Neural progenitor cell (in vitro differentiated cells): ENCODE results near the gene TPGS2. TPM values are rescaled to one million over a fixed set of nuclear protein-coding genes. Genes with fewer than 3 reads are reported as not detected.
A peak's percentile ranks its signal among the peaks of the same experiment; 100 is the strongest.

ENCODE experiments used
- DNase-seq: peaks from one replicate; pipeline ENCODE4 v3.0.0-alpha.2; 2016; ENCODE audit warnings: low spot score
- H2AFZ ChIP-seq: fragments of 200-600 bp; sonication (generic); replicated peaks from 2 replicates; pipeline ENCODE4 v1.6.1; 2016; ENCODE audit warnings: antibody characterized with exemption
- H3F3A ChIP-seq: fragments of 200-600 bp; sonication (generic); 2 replicates; pipeline ENCODE4 v1.6.1; 2016; ENCODE audit warnings: antibody characterized with exemption, low read depth
- H3K27ac ChIP-seq: fragments of 200-600 bp; sonication (generic); 2 replicates; pipeline ENCODE4 v1.5.1; 2016; ENCODE audit warnings: mild to moderate bottlenecking
- H3K27me3 ChIP-seq: fragments of 200-600 bp; sonication (generic); 2 replicates; pipeline ENCODE4 v1.6.1; 2016; ENCODE audit warnings: mild to moderate bottlenecking, moderate library complexity
- H3K36me3 ChIP-seq: fragments of 200-600 bp; sonication (generic); 2 replicates; pipeline ENCODE4 v1.5.1; 2016
- H3K4me1 ChIP-seq: fragments of 200-600 bp; sonication (generic); 2 replicates; pipeline ENCODE4 v1.6.1; 2016; ENCODE audit warnings: mixed run types
- H3K4me2 ChIP-seq: fragments of 200-600 bp; sonication (generic); 2 replicates; pipeline ENCODE4 v1.6.1; 2016
- H3K4me3 ChIP-seq: fragments of 200-600 bp; sonication (generic); 2 replicates; pipeline ENCODE4 v1.5.1; 2016
- H3K79me2 ChIP-seq: fragments of 200-600 bp; sonication (generic); 2 replicates; pipeline ENCODE4 v1.6.1; 2016; ENCODE audit warnings: low read depth
- H3K9ac ChIP-seq: fragments of 200-600 bp; sonication (generic); 2 replicates; pipeline ENCODE4 v1.6.1; 2016
- H3K9me3 ChIP-seq: fragments of 200-600 bp; sonication (generic); 2 replicates; pipeline ENCODE4 v1.5.1; 2016; ENCODE audit warnings: low read depth
- H4K20me1 ChIP-seq: fragments of 200-600 bp; sonication (generic); 2 replicates; pipeline ENCODE4 v1.6.1; 2016; ENCODE audit warnings: low read depth
- H3K27ac Mint-ChIP-seq: 3 replicates; pipeline ENCODE4 v1.8.0; 2021; ENCODE audit warnings: mixed read lengths
- H3K27me3 Mint-ChIP-seq: 2 replicates; pipeline ENCODE4 v1.8.0; 2022; ENCODE audit warnings: low read depth, mild to moderate bottlenecking, inconsistent platforms, moderate library complexity, mixed read lengths; ENCODE audit not compliant: insufficient read depth
- H3K36me3 Mint-ChIP-seq: 3 replicates; pipeline ENCODE4 v1.8.0; 2021; ENCODE audit warnings: mixed read lengths
- H3K4me1 Mint-ChIP-seq: 3 replicates; pipeline ENCODE4 v1.8.0; 2021; ENCODE audit warnings: mixed read lengths
- H3K4me3 Mint-ChIP-seq: 3 replicates; pipeline ENCODE4 v1.8.0; 2021; ENCODE audit warnings: mild to moderate bottlenecking, moderate library complexity, mixed read lengths
- H3K9me3 Mint-ChIP-seq: 3 replicates; pipeline ENCODE4 v1.8.0; 2020; ENCODE audit warnings: mixed read lengths
- EZH2 ChIP-seq: fragments of 200-600 bp; sonication (generic); IDR thresholded peaks from 2 replicates; pipeline ENCODE4 v1.6.1; 2017; ENCODE audit warnings: antibody characterized with exemption, mild to moderate bottlenecking, moderate library complexity
- EZH2phosphoT487 ChIP-seq: fragments of 200-600 bp; sonication (generic); IDR thresholded peaks from 2 replicates; pipeline ENCODE4 v1.6.1; 2017; ENCODE audit warnings: antibody characterized with exemption
- total RNA-seq: library from RNA; depleted of rRNA; stranded (reverse); fragments of >200 nt; gene quantifications from 2 replicates; pipeline ENCODE4 v1.2.3, GENCODE V29; 2015; ENCODE audit warnings: low replicate concordance
- TF ChIP-seq, protein P1 (sequence below): fragments of 200-600 bp; sonication (generic); IDR thresholded peaks from 2 replicates; pipeline ENCODE4 v1.5.1; 2017; ENCODE audit warnings: antibody characterized with exemption, mild to moderate bottlenecking

TPGS2 gene
- total RNA-seq, 1 donor from 2014 or later, result 301 TPM

DNA sequence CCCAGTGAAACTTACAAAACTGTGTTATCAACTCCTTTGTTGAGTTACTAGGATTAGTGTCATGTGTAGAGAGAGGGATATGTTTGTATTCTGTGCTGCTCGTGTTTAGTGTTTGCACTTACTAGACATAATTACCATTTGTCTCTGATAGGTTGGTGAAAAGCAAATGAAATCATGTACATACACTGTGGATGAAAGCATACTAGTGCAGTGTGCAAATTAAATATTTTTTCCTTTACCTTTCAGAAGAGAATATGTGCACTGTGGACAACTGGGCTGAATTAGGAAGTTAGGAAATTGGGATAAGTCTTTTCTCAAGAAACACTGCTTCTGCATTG, 1.3 kb upstream of the TPGS2 start:
- peaks cover 43% of the 10 kb centered on the region for H3K79me2 ChIP-seq
- no peak overlapping the region for H2AFZ ChIP-seq
- Mint-ChIP-seq H3K36me3 (peaks cover 12% of the 10 kb centered on the region), H3K4me3 (peak overlapping the region; percentile 89), H3K27me3 (peaks cover 2% of the 10 kb centered on the region), H3K27ac (no peak overlapping the region), H3K4me1 (peaks cover 27% of the 10 kb centered on the region), H3K9me3 (peaks cover 6% of the 10 kb centered on the region)
- no peak for DNase-seq
- peaks cover 3% of the 10 kb centered on the region for H3K4me1 ChIP-seq
- no peak for TF ChIP-seq EZH2phosphoT487
- no peak for TF ChIP-seq EZH2
- TF ChIP-seq, protein P1, sequence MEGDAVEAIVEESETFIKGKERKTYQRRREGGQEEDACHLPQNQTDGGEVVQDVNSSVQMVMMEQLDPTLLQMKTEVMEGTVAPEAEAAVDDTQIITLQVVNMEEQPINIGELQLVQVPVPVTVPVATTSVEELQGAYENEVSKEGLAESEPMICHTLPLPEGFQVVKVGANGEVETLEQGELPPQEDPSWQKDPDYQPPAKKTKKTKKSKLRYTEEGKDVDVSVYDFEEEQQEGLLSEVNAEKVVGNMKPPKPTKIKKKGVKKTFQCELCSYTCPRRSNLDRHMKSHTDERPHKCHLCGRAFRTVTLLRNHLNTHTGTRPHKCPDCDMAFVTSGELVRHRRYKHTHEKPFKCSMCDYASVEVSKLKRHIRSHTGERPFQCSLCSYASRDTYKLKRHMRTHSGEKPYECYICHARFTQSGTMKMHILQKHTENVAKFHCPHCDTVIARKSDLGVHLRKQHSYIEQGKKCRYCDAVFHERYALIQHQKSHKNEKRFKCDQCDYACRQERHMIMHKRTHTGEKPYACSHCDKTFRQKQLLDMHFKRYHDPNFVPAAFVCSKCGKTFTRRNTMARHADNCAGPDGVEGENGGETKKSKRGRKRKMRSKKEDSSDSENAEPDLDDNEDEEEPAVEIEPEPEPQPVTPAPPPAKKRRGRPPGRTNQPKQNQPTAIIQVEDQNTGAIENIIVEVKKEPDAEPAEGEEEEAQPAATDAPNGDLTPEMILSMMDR, result no peak
- peak overlapping the region; percentile 83 for H3K4me3 ChIP-seq
- H3K4me2 ChIP-seq, result peak overlapping the region; percentile 76
- peaks cover 23% of the 10 kb centered on the region for H3F3A ChIP-seq
- no peaks in the 10 kb centered on the region for H3K9me3 ChIP-seq
- no peaks in the 10 kb centered on the region for H4K20me1 ChIP-seq
- H3K27me3 ChIP-seq, result no peaks in the 10 kb centered on the region
- H3K27ac ChIP-seq, result no peak overlapping the region
- no peak overlapping the region for H3K9ac ChIP-seq
- H3K36me3 ChIP-seq, result peaks cover 4% of the 10 kb centered on the region

DNA sequence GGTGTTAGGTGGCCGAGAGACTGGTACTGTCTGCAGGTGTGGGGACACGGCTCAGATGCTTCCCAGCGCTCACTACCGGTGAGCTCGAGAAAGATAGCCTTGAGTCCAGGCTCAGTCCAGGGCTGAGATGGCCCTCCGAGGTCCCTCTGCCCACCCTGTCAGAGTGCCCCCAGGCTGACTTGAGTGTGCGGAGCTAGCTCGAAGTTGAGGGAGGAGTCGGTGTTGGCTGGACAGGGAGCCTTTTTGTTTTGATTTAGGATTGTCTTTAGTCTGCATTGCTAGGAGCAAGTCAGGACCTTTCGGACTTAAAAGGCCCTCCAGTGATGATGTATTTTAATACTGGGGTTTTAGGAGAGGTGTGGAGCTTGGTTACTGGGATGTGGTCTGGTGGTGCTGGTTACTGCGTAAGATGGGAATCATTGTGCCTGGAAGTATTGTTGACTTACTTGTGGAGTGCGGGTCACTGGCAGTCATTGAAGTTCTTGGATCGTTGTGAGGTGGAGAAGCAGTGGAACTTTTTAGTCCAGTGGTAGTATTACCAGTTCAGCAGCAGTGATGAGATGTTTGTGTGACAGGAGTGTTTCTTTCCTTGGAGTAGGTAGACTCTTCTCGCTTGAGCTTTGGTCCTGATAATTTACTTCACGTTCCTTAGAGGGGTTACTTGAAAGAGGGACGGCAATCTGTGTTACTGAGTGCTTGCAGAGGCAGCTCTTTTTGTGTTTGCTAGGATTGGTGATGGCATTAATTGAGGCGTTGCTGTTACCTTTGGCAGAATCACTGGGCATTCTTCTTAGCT, 758 bp upstream of the TPGS2 start:
- Histone ChIP-seq H3K27ac (no peak overlapping the region), H3K9me3 (no peaks in the 10 kb centered on the region), H3F3A (peaks cover 23% of the 10 kb centered on the region), H3K36me3 (peaks cover 4% of the 10 kb centered on the region), H2AFZ (peak overlapping the region; percentile 96), H3K4me3 (peak overlapping the region; percentile 83), H4K20me1 (no peaks in the 10 kb centered on the region), H3K9ac (no peak overlapping the region), H3K79me2 (peaks cover 48% of the 10 kb centered on the region), H3K4me2 (peak overlapping the region; percentile 76), H3K27me3 (no peaks in the 10 kb centered on the region), H3K4me1 (peaks cover 3% of the 10 kb centered on the region)
- TF ChIP-seq EZH2 (no peak), EZH2phosphoT487 (no peak)
- TF ChIP-seq, protein P1, result no peak
- Mint-ChIP-seq H3K9me3 (peaks cover 8% of the 10 kb centered on the region), H3K27ac (peak overlapping the region; percentile 34), H3K4me3 (peak overlapping the region; percentile 89), H3K27me3 (peaks cover 2% of the 10 kb centered on the region), H3K4me1 (peaks cover 27% of the 10 kb centered on the region), H3K36me3 (peaks cover 15% of the 10 kb centered on the region)
- peak; percentile 70 for DNase-seq

DNA sequence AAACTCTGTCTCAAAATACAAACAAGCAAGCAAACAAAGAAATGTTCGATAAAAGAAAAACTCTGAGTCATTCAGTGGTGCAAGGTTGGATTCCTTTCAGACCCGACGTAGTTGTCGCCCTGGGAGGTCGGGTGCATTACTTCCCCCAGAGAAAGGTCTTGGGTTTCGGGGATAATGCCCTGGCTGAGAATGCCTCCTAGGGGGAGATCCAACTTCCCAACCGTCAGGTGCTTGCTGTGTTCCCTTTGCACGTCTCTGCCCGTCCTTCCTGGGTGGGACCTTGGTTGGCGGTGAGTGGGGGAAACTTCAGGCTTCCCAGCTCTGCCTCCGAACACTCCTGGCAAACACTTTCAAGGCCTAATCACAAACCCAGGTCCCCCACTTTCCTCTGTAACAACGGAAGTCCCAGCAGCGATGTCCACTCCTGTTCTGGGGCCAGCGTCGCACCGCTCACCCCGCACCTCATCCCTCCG, 609 bp downstream of the TPGS2 start:
- peaks cover 3% of the 10 kb centered on the region for H3K4me1 ChIP-seq
- H4K20me1 ChIP-seq, result no peaks in the 10 kb centered on the region
- no peaks in the 10 kb centered on the region for H3K9me3 ChIP-seq
- Mint-ChIP-seq H3K36me3 (peaks cover 25% of the 10 kb centered on the region), H3K4me1 (peaks cover 27% of the 10 kb centered on the region), H3K27ac (peak overlapping the region; percentile 90), H3K4me3 (peak overlapping the region; percentile 89), H3K9me3 (peaks cover 17% of the 10 kb centered on the region), H3K27me3 (peaks cover 2% of the 10 kb centered on the region)
- H3K36me3 ChIP-seq, result no peaks in the 10 kb centered on the region
- H3K27me3 ChIP-seq, result no peaks in the 10 kb centered on the region
- DNase-seq, result peak; percentile 73
- H3K79me2 ChIP-seq, result peaks cover 58% of the 10 kb centered on the region
- H2AFZ ChIP-seq, result peak overlapping the region; percentile 96
- H3F3A ChIP-seq, result peaks cover 23% of the 10 kb centered on the region
- H3K9ac ChIP-seq, result peak overlapping the region; percentile 38
- H3K4me3 ChIP-seq, result peak overlapping the region; percentile 83
- H3K4me2 ChIP-seq, result peak overlapping the region; percentile 76
- TF ChIP-seq EZH2, result no peak
- TF ChIP-seq, protein P1, result no peak
- TF ChIP-seq EZH2phosphoT487, result no peak
- H3K27ac ChIP-seq, result no peak overlapping the region
